MM.1S (cell line): ENCODE results near the gene UIMC1.

ENCODE experiments used
- DNase-seq: peaks from one replicate; pipeline ENCODE4 v3.0.0-alpha.2; 2015
- H2AFZ ChIP-seq: fragments of 300-600 bp; sonication (generic); 2 replicates; pipeline ENCODE4 v1.6.0; 2016; ENCODE audit warnings: antibody characterized with exemption, low read length
- H3F3A ChIP-seq: fragments of 300-600 bp; sonication (generic); 2 replicates; pipeline ENCODE4 v1.6.1; 2016; ENCODE audit warnings: mild to moderate bottlenecking, antibody characterized with exemption, low read length, moderate library complexity, mixed read lengths; ENCODE audit not compliant: insufficient read depth
- H3K27ac ChIP-seq: fragments of 300-600 bp; sonication (generic); 2 replicates; pipeline ENCODE4 v1.5.1; 2016; ENCODE audit warnings: mild to moderate bottlenecking, low read length
- H3K27me3 ChIP-seq: fragments of 300-600 bp; sonication (generic); replicated peaks from 2 replicates; pipeline ENCODE4 v1.6.0; 2016; ENCODE audit warnings: low read length; ENCODE audit not compliant: insufficient read depth
- H3K36me3 ChIP-seq: fragments of 300-600 bp; sonication (generic); replicated peaks from 2 replicates; pipeline ENCODE4 v1.6.1; 2016; ENCODE audit warnings: mild to moderate bottlenecking, low read length, mixed read lengths; ENCODE audit not compliant: insufficient read depth
- H3K4me1 ChIP-seq: fragments of 300-600 bp; sonication (generic); 2 replicates; pipeline ENCODE4 v1.6.1; 2016; ENCODE audit warnings: low read length, mixed read lengths
- H3K4me2 ChIP-seq: fragments of 300-600 bp; sonication (generic); 2 replicates; pipeline ENCODE4 v1.6.0; 2016; ENCODE audit warnings: low read depth, low read length
- H3K4me3 ChIP-seq: fragments of 300-600 bp; sonication (generic); 2 replicates; pipeline ENCODE4 v1.5.1; 2016; ENCODE audit warnings: low read length, mixed read lengths
- H3K79me2 ChIP-seq: fragments of 300-600 bp; sonication (generic); 2 replicates; pipeline ENCODE4 v1.6.1; 2016; ENCODE audit warnings: mixed run types, low read length, mixed read lengths
- H3K9ac ChIP-seq: fragments of 300-600 bp; sonication (generic); 2 replicates; pipeline ENCODE4 v1.6.1; 2016; ENCODE audit warnings: low read length, mixed read lengths
- H3K9me2 ChIP-seq: fragments of 300-600 bp; sonication (generic); replicated peaks from 2 replicates; pipeline ENCODE4 v1.6.1; 2016; ENCODE audit warnings: mild to moderate bottlenecking, low read length, mixed read lengths; ENCODE audit not compliant: insufficient read depth
- H3K9me3 ChIP-seq: fragments of 300-600 bp; sonication (generic); replicated peaks from 2 replicates; pipeline ENCODE4 v1.6.1; 2016; ENCODE audit warnings: mild to moderate bottlenecking, low read length, mixed read lengths; ENCODE audit not compliant: insufficient read depth
- H4K20me1 ChIP-seq: fragments of 300-600 bp; sonication (generic); 2 replicates; pipeline ENCODE4 v1.6.1; 2016; ENCODE audit warnings: mild to moderate bottlenecking, low read length, moderate library complexity, mixed read lengths; ENCODE audit not compliant: insufficient read depth
- CTCF ChIP-seq: fragments of 300-600 bp; sonication (generic); IDR thresholded peaks from 2 replicates; pipeline ENCODE4 v1.5.1; 2016; ENCODE audit warnings: antibody characterized with exemption, low read length, mixed read lengths
- EZH2 ChIP-seq: fragments of 300-600 bp; sonication (generic); optimal IDR thresholded peaks from 2 replicates; pipeline ENCODE3; 2017; ENCODE audit warnings: low read depth, mild to moderate bottlenecking, antibody characterized with exemption, low read length, mixed read lengths
- EZH2phosphoT487 ChIP-seq: fragments of 300-600 bp; sonication (generic); IDR thresholded peaks from 2 replicates; pipeline ENCODE4 v1.6.1; 2018; ENCODE audit warnings: antibody characterized with exemption, low read length

Gene UIMC1

GRCh38 chr5:176902102-176902814 lies 104.3 kb downstream of the UIMC1 start:
- no peak for TF ChIP-seq CTCF
- no peak for TF ChIP-seq EZH2
- no peak for TF ChIP-seq EZH2phosphoT487
- no peaks in the 10 kb centered on the region for H3K27me3 ChIP-seq
- H4K20me1 ChIP-seq, result no peaks in the 10 kb centered on the region
- no peak for DNase-seq
- no peaks in the 10 kb centered on the region for H3K9me3 ChIP-seq
- H3K36me3 ChIP-seq, result peaks cover 25% of the 10 kb centered on the region
- no peak overlapping the region for H2AFZ ChIP-seq
- H3K27ac ChIP-seq, result no peak overlapping the region
- no peaks in the 10 kb centered on the region for H3F3A ChIP-seq
- no peak overlapping the region for H3K4me2 ChIP-seq
- H3K9ac ChIP-seq, result no peak overlapping the region
- no peaks in the 10 kb centered on the region for H3K79me2 ChIP-seq
- H3K9me2 ChIP-seq, result no peaks in the 10 kb centered on the region
- H3K4me1 ChIP-seq, result no peaks in the 10 kb centered on the region
- H3K4me3 ChIP-seq, result no peak overlapping the region

GRCh38 chr5:176901260-176902101 lies 105.1 kb downstream of the UIMC1 start:
- no peak for DNase-seq
- H3F3A ChIP-seq, result no peaks in the 10 kb centered on the region
- H3K36me3 ChIP-seq, result peaks cover 21% of the 10 kb centered on the region
- H3K27me3 ChIP-seq, result no peaks in the 10 kb centered on the region
- H3K9ac ChIP-seq, result no peak overlapping the region
- H3K79me2 ChIP-seq, result no peaks in the 10 kb centered on the region
- no peak overlapping the region for H3K4me3 ChIP-seq
- H3K4me1 ChIP-seq, result no peaks in the 10 kb centered on the region
- H4K20me1 ChIP-seq, result no peaks in the 10 kb centered on the region
- no peak overlapping the region for H3K4me2 ChIP-seq
- no peaks in the 10 kb centered on the region for H3K9me2 ChIP-seq
- TF ChIP-seq EZH2 (no peak), CTCF (no peak), EZH2phosphoT487 (no peak)
- no peak overlapping the region for H3K27ac ChIP-seq
- H3K9me3 ChIP-seq, result no peaks in the 10 kb centered on the region
- no peak overlapping the region for H2AFZ ChIP-seq

- Histone ChIP-seq H2AFZ (no peak overlapping the region), H3K9me3 (no peaks in the 10 kb centered on the region), H3K9ac (no peak overlapping the region), H3K4me1 (no peaks in the 10 kb centered on the region), H3K36me3 (peaks cover 16% of the 10 kb centered on the region), H4K20me1 (no peaks in the 10 kb centered on the region), H3K4me3 (no peak overlapping the region), H3K27me3 (no peaks in the 10 kb centered on the region), H3K79me2 (no peaks in the 10 kb centered on the region), H3K27ac (no peak overlapping the region), H3K4me2 (no peak overlapping the region), H3F3A (no peaks in the 10 kb centered on the region), H3K9me2 (no peaks in the 10 kb centered on the region)
- TF ChIP-seq CTCF, result no peak
- no peak for TF ChIP-seq EZH2
- no peak for TF ChIP-seq EZH2phosphoT487
- no peak for DNase-seq
These were observed 105.8 kb downstream of the UIMC1 start for GRCh38 chr5:176900780-176901204.
